Stimulated activated CD8-positive, alpha-beta memory T cell treated with anti-CD3 and anti-CD28 coated beads, Interleukin-7, amount 100 ng/mL, for 24 hours (primary cell): ENCODE measurements around the gene AGPAT4.

Experiments used
- DNase-seq: peaks from one replicate; pipeline ENCODE4 v3.0.0-alpha.2; 2020; ENCODE audit warnings: low read depth

Gene AGPAT4

GRCh38 chr6:161110028-161110779 lies 163.7 kb downstream of the AGPAT4 start:
- DNase-seq, result no peak

DNA sequence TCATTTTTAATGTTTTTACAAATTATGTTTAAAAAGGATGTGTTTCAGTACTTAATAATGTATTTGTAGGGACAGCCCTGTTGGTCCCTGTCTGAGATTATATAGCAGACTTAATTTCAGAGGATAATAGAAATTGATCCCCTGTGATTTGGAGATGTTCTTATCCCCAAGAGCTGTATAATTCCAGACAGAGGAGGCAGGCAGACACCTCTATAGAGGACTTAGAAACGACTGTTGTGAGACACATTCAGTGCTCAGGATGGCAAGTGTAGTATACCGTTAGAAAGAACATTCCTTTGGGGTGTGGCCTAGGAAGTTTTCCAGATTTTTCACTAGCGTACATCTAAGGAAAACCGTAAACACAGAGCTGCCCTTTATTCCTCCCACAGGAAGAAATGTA lies 164.5 kb downstream of the AGPAT4 start:
- DNase-seq, result no peak

GRCh38 chr6:161108916-161109315 lies 164.9 kb downstream of the AGPAT4 start:
- no peak for DNase-seq

- DNase-seq, result no peak
These were observed 165.8 kb downstream of the AGPAT4 start for GRCh38 chr6:161107779-161108730.

- DNase-seq, result no peak
These were observed 168.5 kb downstream of the AGPAT4 start for GRCh38 chr6:161105408-161105807.

DNA sequence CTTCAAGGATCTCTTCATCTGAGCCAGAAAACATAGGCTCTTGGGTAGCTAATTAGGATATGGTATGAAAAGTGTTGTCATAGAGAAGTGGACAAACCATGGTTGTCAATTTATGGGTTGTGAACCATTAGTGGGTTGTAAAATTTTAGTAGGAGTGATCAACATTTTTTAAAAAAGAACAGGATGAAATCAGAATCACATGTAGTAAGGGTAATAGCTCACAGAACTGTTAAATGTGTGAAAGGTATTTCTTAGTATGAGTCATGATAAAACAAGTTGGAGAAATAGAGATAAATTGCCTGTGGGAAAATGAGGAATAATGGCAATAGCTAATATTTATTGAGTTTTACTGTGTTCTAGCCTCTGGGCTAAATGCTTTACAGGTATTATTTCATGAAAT lies 168.9 kb downstream of the AGPAT4 start:
- no peak for DNase-seq

- no peak for DNase-seq
These were observed 170.4 kb downstream of the AGPAT4 start for GRCh38 chr6:161103475-161103874.

DNA sequence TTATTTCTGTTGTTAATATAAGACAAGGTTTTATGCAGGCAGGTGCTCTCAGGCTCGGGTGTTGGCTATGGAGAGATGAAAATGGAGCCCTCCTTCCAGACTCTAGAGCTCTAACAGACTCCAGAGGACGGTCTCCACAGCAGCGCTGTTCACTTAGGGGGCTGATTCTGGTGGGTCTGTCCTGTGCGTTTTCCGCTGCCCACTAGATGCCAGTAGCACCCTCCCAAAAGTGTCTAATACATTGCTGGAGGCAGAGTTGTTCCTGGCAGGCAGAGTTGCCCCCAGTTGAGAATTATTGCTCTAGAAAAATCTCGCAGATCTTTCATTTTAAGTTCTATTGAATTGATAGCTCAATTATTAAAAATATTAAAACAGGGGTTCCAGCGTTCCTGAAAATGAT lies 172.3 kb downstream of the AGPAT4 start:
- DNase-seq, result no peak

DNA sequence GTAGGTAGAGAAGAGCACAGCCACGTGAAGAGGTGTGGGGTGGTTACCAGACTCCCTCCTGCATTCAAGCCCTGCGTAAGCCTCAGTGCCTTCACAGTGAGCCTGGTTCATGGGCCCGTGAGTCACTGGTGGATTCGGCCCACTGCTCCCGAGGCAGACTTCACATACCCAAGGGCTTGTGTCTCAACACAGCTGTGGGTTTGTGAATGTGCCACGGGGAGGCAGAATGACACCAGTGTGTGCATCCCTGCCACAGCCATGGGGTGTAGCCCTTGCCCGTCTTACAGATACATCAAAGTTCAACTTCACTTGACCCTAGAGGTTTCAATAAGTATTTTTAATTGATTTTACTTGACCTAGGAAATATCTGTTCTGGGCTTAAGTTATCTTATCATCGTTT lies 173.8 kb downstream of the AGPAT4 start:
- DNase-seq, result no peak

DNA sequence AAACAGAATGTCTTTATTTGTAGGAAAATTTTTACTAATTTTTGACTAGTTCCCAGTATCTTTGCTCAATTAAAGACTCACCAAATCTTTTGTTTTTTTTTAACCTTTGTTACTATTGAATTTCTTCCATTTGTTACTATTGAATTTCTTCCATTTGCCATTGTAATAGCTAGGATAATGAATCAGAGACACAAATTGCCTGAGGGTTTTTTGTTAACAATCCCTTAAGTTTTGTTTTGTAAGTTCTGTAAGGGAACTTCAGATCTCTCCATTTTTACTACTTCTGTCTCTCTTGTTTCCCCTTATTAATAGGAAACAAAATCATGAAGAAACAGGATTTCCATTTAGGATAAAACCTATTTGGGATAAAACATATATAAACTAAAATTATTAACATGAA lies 177.9 kb downstream of the AGPAT4 start:
- DNase-seq, result no peak

GRCh38 chr6:161094955-161095354 lies 178.9 kb downstream of the AGPAT4 start:
- no peak for DNase-seq

- DNase-seq, result no peak
These were observed 181.7 kb downstream of the AGPAT4 start for GRCh38 chr6:161091972-161092701.

DNA sequence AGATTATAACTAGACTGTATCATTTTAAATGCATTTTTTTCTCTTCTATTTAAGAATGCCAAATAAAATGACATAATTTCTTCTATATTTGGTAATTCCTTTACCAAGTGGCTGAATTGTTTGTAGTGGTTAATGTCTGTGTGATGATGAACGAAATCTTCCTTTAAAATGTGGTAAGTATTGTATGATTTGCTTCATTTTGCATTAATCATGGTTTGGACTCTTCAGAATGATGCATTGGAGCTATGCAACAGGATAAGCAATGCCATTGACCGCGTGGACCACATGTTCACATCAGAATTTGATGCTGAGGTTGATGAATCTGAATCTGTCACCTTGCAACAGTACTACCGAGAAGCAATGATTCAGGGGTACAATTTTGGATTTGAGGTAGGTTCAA lies 182.7 kb downstream of the AGPAT4 start:
- no peak for DNase-seq

DNA sequence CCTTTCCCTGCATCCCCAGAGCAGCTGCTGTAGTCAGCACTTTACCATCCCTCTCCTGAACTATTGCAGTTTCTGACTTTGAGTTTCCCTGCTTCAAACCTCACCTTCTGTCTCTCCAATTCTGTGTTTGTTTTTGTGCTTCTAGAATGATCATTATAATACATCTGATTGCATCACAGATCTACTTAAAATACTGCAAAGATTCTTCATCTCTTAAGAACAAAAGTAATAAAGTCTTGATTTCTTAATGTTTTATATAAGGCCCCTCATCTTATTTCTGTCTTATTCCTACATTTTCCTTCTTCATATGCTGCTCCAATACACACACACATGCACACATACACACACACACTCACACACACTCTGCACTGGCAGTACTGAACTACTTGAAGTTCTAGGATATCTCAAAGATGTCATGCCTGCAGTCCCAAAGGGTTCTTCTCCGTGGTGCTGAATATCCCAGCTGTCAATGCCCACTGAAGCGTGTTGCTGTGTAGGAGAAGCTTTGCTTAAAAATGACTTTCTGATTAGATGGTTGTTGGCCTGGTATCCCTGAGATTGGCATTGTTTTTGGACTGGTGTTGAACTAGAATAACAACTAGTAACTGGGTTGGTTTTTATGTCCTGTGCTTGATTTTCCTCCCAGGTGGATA lies 185.1 kb downstream of the AGPAT4 start:
- no peak for DNase-seq

DNA sequence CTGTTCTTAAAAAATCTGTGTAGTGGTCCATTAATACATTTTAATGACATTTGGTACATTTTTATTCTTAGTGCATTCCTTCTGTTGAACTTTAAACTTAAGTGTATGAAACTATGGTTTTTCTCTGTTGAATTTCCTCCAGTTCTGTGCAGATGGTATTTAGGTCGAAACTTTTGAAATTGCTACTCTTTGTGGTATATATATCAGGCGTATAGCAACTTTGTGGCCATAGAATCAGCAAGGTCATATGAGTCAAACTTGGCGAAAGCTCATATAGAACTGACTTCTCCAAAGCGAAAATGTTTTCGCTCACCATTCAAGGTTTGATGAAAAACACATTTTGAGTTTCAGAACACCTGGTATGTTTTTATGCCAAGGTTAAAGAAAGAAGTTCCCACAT lies 188.6 kb downstream of the AGPAT4 start:
- no peak for DNase-seq

DNA sequence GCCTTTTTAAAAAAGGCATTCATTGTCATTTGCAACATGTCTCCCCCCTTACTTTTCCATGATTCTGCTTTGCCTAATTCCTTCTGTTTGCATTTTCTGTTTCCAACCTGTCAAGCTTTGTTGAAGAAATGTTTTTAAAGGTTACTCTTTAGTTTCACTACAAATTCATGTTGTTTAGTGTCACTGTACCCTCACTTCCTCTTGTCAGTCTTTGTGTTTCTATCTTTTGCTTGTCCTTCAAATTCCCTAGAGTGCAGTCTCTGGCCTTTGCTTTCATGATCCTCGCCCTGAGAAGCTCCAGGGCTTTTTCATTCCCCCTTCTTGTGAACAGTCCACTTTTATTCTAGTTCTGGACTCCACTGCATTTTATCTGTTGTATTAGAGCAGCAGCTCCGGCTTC lies 191.6 kb downstream of the AGPAT4 start:
- no peak for DNase-seq

- DNase-seq, result no peak
These were observed 193.4 kb downstream of the AGPAT4 start for GRCh38 chr6:161080263-161080970.
